Suprapubic skin (tissue), 4 donors: Measurements from ENCODE around the gene CCDC191. TPM values are rescaled to one million over a fixed set of nuclear protein-coding genes. Genes with fewer than 3 reads are reported as not detected.

Source experiments
- DNase-seq, 2 donors: peaks; one replicate each; pipeline ENCODE4 v3.0.0-alpha.2; 2019; ENCODE audit warnings: low spot score in 2 of 2
- H3K27ac ChIP-seq: fragments of 200-600 bp; sonication (generic); one replicate; pipeline ENCODE4 v1.5.1; 2019
- H3K27me3 ChIP-seq: fragments of 200-600 bp; sonication (generic); one replicate; pipeline ENCODE4 v1.5.1; 2019
- H3K36me3 ChIP-seq: fragments of 200-600 bp; sonication (generic); one replicate; pipeline ENCODE4 v1.5.1; 2019
- H3K4me1 ChIP-seq: fragments of 200-600 bp; sonication (generic); one replicate; pipeline ENCODE4 v1.5.1; 2019
- H3K4me3 ChIP-seq: fragments of 200-600 bp; sonication (generic); one replicate; pipeline ENCODE4 v1.5.1; 2019; ENCODE audit warnings: mild to moderate bottlenecking
- H3K9me3 ChIP-seq: fragments of 200-600 bp; sonication (generic); one replicate; pipeline ENCODE4 v1.5.1; 2019
- CTCF ChIP-seq, 2 donors: fragments of 200-600 bp in 1 of 2; fragments of 450-650 bp in 1 of 2; sonication (generic) in 1 of 2; IDR thresholded peaks; one replicate each; pipeline ENCODE4 v1.5.1; 2016 to 2019; ENCODE audit warnings: antibody characterized with exemption in 2 of 2, mild to moderate bottlenecking in 1 of 2, moderate library complexity in 1 of 2
- EP300 ChIP-seq: sonication (generic); formaldehyde crosslinking; IDR thresholded peaks from one replicate; pipeline ENCODE4 v1.6.1; 2017; ENCODE audit warnings: antibody characterized with exemption
- POLR2A ChIP-seq, 2 donors: fragments of 450-650 bp; IDR thresholded peaks; one replicate each; pipeline ENCODE4 v1.6.1; 2017; ENCODE audit warnings: antibody characterized with exemption in 2 of 2, mild to moderate bottlenecking in 2 of 2, moderate library complexity in 2 of 2
- POLR2AphosphoS5 ChIP-seq, 3 donors: sonication (generic); formaldehyde crosslinking; IDR thresholded peaks; one replicate each; pipeline ENCODE4 v1.6.1; 2017; ENCODE audit warnings: antibody characterized with exemption in 3 of 3
- WGBS: methylation state at CpG from one replicate; pipeline ENCODE4 v1.1.5; 2018; 5-methylcytosine and 5-hydroxymethylcytosine counted together
- total RNA-seq, 4 donors: library from RNA; depleted of rRNA; stranded (reverse); fragments of >200 nt; gene quantifications; one replicate each; pipeline ENCODE4 v1.1.0, GENCODE V29; 2016

The CCDC191 gene
- 10 to 100 TPM in 1 of 4 donors, 1 to 10 TPM in 3; 2.6 to 10.9 (median 4.8) TPM for total RNA-seq

GRCh38 chr3:114056130-114057010 is at the start of gene CCDC191, which contains the start of gene QTRT2:
TSS of gene CCDC191 (minus strand) at chr3:114056526. CDS start at chr3:114056466, 60 bp downstream.
TSS of gene QTRT2 (plus strand) at chr3:114056737. CDS start at chr3:114065258, 8,521 bp downstream.
- H3K36me3 ChIP-seq = no peaks in the 10 kb centered on the region
- no peaks in the 10 kb centered on the region for H3K9me3 ChIP-seq
- DNase-seq = peak; percentile 99
- H3K4me1 ChIP-seq = peaks cover 23% of the 10 kb centered on the region
- WGBS = 0% methylated on average over 30 of the region's 49 CpGs
- peak within 1 kb of the TSS; percentile 66 for H3K27ac ChIP-seq
- peak within 1 kb of the TSS; percentile 71 for H3K4me3 ChIP-seq
- no peaks in the 10 kb centered on the region for H3K27me3 ChIP-seq
- TF ChIP-seq POLR2A (IDR thresholded peaks at IDR 0.05) (no peak), POLR2AphosphoS5 (IDR thresholded peaks at IDR 0.05) (peak; percentile 49 to 87 (median 54))

- WGBS = 88% methylated on average over 3 of the region's 3 CpGs
- no peak for TF ChIP-seq POLR2AphosphoS5 (IDR thresholded peaks at IDR 0.05)
- Histone ChIP-seq H3K36me3 (no peaks in the 10 kb centered on the region), H3K4me3 (no peak overlapping the region), H3K4me1 (no peaks in the 10 kb centered on the region), H3K27ac (no peak overlapping the region), H3K27me3 (no peaks in the 10 kb centered on the region), H3K9me3 (no peaks in the 10 kb centered on the region)
- no peak for DNase-seq
Measured at GRCh38 chr3:114104414-114104813, 48.1 kb upstream of the CCDC191 start.

GRCh38 chr3:114103858-114104257 is 47.5 kb upstream of the CCDC191 start:
- WGBS = 94% methylated on average over 4 of the region's 4 CpGs
- H3K36me3 ChIP-seq = no peaks in the 10 kb centered on the region

GRCh38 chr3:114103181-114103580 is 46.9 kb upstream of the CCDC191 start:
- Histone ChIP-seq H3K4me1 (no peaks in the 10 kb centered on the region), H3K27me3 (no peaks in the 10 kb centered on the region), H3K9me3 (no peaks in the 10 kb centered on the region), H3K4me3 (no peak overlapping the region), H3K27ac (no peak overlapping the region), H3K36me3 (no peaks in the 10 kb centered on the region)
- WGBS = 92% methylated on average over 27 of the region's 27 CpGs
- TF ChIP-seq POLR2AphosphoS5 (IDR thresholded peaks at IDR 0.05) (no peak), CTCF (IDR thresholded peaks at IDR 0.05) (no peak), POLR2A (IDR thresholded peaks at IDR 0.05) (no peak), EP300 (no peak)
- DNase-seq = no peak

More at GRCh38 chr3:114103858-114104257, 47.5 kb upstream of the CCDC191 start:
- Histone ChIP-seq H3K4me1 (no peaks in the 10 kb centered on the region), H3K27me3 (no peaks in the 10 kb centered on the region), H3K9me3 (no peaks in the 10 kb centered on the region), H3K27ac (no peak overlapping the region), H3K4me3 (no peak overlapping the region)
- DNase-seq = no peak
- TF ChIP-seq POLR2AphosphoS5 (IDR thresholded peaks at IDR 0.05) = no peak
- TF ChIP-seq POLR2A (IDR thresholded peaks at IDR 0.05) = no peak
- no peak for TF ChIP-seq EP300
- TF ChIP-seq CTCF (IDR thresholded peaks at IDR 0.05) = no peak

- no peaks in the 10 kb centered on the region for H3K36me3 ChIP-seq
- 43% methylated on average over 1 of the region's 1 CpG for WGBS
- no peak for TF ChIP-seq EP300
- TF ChIP-seq CTCF (IDR thresholded peaks at IDR 0.05) = no peak
- TF ChIP-seq POLR2A (IDR thresholded peaks at IDR 0.05) = no peak
- TF ChIP-seq POLR2AphosphoS5 (IDR thresholded peaks at IDR 0.05) = no peak
- no peaks in the 10 kb centered on the region for H3K9me3 ChIP-seq
- no peak overlapping the region for H3K27ac ChIP-seq
- no peak for DNase-seq
- no peak overlapping the region for H3K4me3 ChIP-seq
- H3K27me3 ChIP-seq = no peaks in the 10 kb centered on the region
- no peaks in the 10 kb centered on the region for H3K4me1 ChIP-seq
Measured at GRCh38 chr3:114101101-114101500, 44.8 kb upstream of the CCDC191 start.

- peaks cover 9% of the 10 kb centered on the region for H3K4me1 ChIP-seq
- TF ChIP-seq EP300 (no peak), POLR2AphosphoS5 (IDR thresholded peaks at IDR 0.05) (no peak), POLR2A (IDR thresholded peaks at IDR 0.05) (no peak), CTCF (IDR thresholded peaks at IDR 0.05) (no peak)
- H3K27ac ChIP-seq = no peak overlapping the region
- WGBS = 70% methylated on average over 3 of the region's 3 CpGs
- no peak overlapping the region for H3K4me3 ChIP-seq
- no peak for DNase-seq
- no peaks in the 10 kb centered on the region for H3K36me3 ChIP-seq
- H3K27me3 ChIP-seq = no peaks in the 10 kb centered on the region
- no peaks in the 10 kb centered on the region for H3K9me3 ChIP-seq
Measured at GRCh38 chr3:114095796-114096195, 39.5 kb upstream of the CCDC191 start.
